ENCODE results near the gene DNAJC12.
"Not testable (repeated sequence)": the region's sequence is repeated elsewhere in the genome, so short reads cannot be mapped to it uniquely, and the experiment has no call there.

Gene DNAJC12

GRCh38 chr10:67767244-67767643, 70.7 kb downstream of the DNAJC12 start:
- ATAC-seq, result no peak
- no peak overlapping the region for H3K4me3 Mint-ChIP-seq
- H3K27ac Mint-ChIP-seq, result no peak overlapping the region
- no peaks in the 10 kb centered on the region for H3K9me3 Mint-ChIP-seq
- no peak for DNase-seq (ENCODE audit: low spot score in 2 of 2)
- peaks cover 25% of the 10 kb centered on the region for H3K4me1 Mint-ChIP-seq
- peaks cover 27% of the 10 kb centered on the region for H3K36me3 Mint-ChIP-seq

GRCh38 chr10:67764012-67764822, 73.8 kb downstream of the DNAJC12 start:
- Mint-ChIP-seq H3K4me1 (peaks cover 20% of the 10 kb centered on the region), H3K9me3 (no peaks in the 10 kb centered on the region), H3K27ac (peak overlapping the region; percentile 100), H3K4me3 (peak overlapping the region; percentile 80), H3K36me3 (peaks cover 27% of the 10 kb centered on the region)
- DNase-seq (ENCODE audit: low spot score in 2 of 2) (peak; percentile 98 to 100), ATAC-seq (peak; percentile 88)

- no peaks in the 10 kb centered on the region for H3K9me3 Mint-ChIP-seq
- ATAC-seq, result peak; percentile 65
- H3K36me3 Mint-ChIP-seq, result peaks cover 27% of the 10 kb centered on the region
- H3K27ac Mint-ChIP-seq, result peak overlapping the region; percentile 100
- H3K4me1 Mint-ChIP-seq, result peaks cover 20% of the 10 kb centered on the region
- H3K4me3 Mint-ChIP-seq, result peak overlapping the region; percentile 80
- peak; percentile 70 to 86 for DNase-seq (ENCODE audit: low spot score in 2 of 2)
Observed at GRCh38 chr10:67763499-67764011, 74.4 kb downstream of the DNAJC12 start.

DNA sequence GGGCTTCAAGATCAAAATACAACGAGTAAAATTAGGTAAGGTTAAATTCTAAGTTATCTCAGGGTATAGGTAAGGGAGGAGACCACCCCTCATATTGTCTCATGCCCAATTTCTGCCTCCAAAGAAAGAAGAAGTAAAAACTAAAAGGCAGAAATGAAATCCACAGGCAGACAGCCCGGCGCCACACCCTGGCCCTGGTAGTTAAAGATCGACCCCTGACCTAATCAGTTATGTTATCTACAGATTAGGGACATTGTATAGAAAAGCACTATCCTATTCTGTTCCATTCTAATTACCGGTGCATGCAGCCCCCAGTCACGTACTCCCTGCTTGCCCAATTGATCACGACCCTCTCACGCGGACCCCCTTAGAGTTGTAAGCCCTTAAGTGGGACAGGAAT, 75.4 kb downstream of the DNAJC12 start:
- H3K27ac Mint-ChIP-seq, result not testable (repeated sequence)
- H3K36me3 Mint-ChIP-seq, result peaks cover 27% of the 10 kb centered on the region

GRCh38 chr10:67760272-67760671, 77.7 kb downstream of the DNAJC12 start:
- Mint-ChIP-seq H3K36me3 (peaks cover 25% of the 10 kb centered on the region), H3K27ac (no peak overlapping the region), H3K9me3 (no peaks in the 10 kb centered on the region), H3K4me3 (no peak overlapping the region), H3K4me1 (peaks cover 16% of the 10 kb centered on the region)
- no peak for ATAC-seq
- no peak for DNase-seq (ENCODE audit: low spot score in 2 of 2)

More for the DNA sequence above, 75.4 kb downstream of the DNAJC12 start:
- not testable (repeated sequence) for H3K4me3 Mint-ChIP-seq; H3K9me3 Mint-ChIP-seq; DNase-seq (ENCODE audit: low spot score in 2 of 2); ATAC-seq
- peaks cover 20% of the 10 kb centered on the region for H3K4me1 Mint-ChIP-seq

All from stimulated activated effector memory CD8-positive, alpha-beta T cell treated with anti-CD3 and anti-CD28 coated beads, Interleukin-12 subunit alpha, Interleukin-12 subunit beta, amount 100 ng/mL, for 72 hours (primary cell).